Neural crest cell (in vitro differentiated cells): Measurements from ENCODE around the gene HCN3. TPM values are rescaled to one million over a fixed set of nuclear protein-coding genes. Genes with fewer than 3 reads are reported as not detected.

ENCODE experiments used
- DNase-seq: peaks from one replicate; pipeline ENCODE4 v3.0.0; 2021; ENCODE audit warnings: low read depth, mixed read lengths, low spot score
- H3K27ac Mint-ChIP-seq: one replicate; pipeline ENCODE4 v1.8.0; 2021; ENCODE audit warnings: mild to moderate bottlenecking, mixed read lengths; ENCODE audit not compliant: unreplicated experiment
- H3K27me3 Mint-ChIP-seq: 2 replicates; pipeline ENCODE4 v1.8.0; 2021; ENCODE audit warnings: low read depth, mild to moderate bottlenecking, mixed read lengths
- H3K36me3 Mint-ChIP-seq: 2 replicates; pipeline ENCODE4 v1.8.0; 2021; ENCODE audit warnings: low read depth, mild to moderate bottlenecking, mixed read lengths
- H3K4me1 Mint-ChIP-seq: 2 replicates; pipeline ENCODE4 v1.8.0; 2021; ENCODE audit warnings: mixed read lengths
- H3K4me3 Mint-ChIP-seq: one replicate; pipeline ENCODE4 v1.8.0; 2021; ENCODE audit warnings: mild to moderate bottlenecking, mixed read lengths
- H3K9me3 Mint-ChIP-seq: 2 replicates; pipeline ENCODE4 v1.8.0; 2021; ENCODE audit warnings: mixed read lengths
- CTCF ChIP-seq: fragments of 200-600 bp; sonication (generic); conservative IDR thresholded peaks from 2 replicates; pipeline ENCODE4 v1.5.0; 2021; ENCODE audit warnings: antibody characterized with exemption, mild to moderate bottlenecking
- total RNA-seq: library from RNA; stranded (reverse); gene quantifications from 2 replicates; pipeline ENCODE4 v1.2.1, GENCODE V29; 2021

Gene HCN3
- total RNA-seq, 1 donor from 2014 or later: 20.8 TPM

DNA sequence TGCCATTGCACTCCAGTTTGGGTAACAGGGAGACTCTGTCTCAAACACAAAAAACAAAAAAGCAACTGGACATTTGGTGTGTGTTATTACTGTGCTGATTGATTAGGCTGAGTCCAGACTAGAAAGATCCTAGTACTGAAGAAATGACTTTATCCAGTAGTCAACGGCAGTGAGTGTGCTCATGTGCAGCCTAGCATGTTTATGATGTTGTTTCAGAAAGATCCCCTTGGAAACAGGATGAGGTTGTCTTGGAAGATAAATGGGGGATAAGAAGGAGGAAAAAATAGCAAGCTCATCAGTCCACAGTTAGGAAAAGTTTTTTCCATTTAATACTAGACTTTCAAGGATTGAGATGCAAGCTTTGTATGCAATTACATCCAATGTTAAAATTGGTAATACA lies 57.7 kb downstream of the HCN3 start:
- no peak for DNase-seq
- H3K4me3 Mint-ChIP-seq: no peak overlapping the region
- no peaks in the 10 kb centered on the region for H3K4me1 Mint-ChIP-seq
- TF ChIP-seq CTCF: no peak
- no peaks in the 10 kb centered on the region for H3K9me3 Mint-ChIP-seq
- peaks cover 22% of the 10 kb centered on the region for H3K36me3 Mint-ChIP-seq
- no peak overlapping the region for H3K27ac Mint-ChIP-seq
- H3K27me3 Mint-ChIP-seq: no peaks in the 10 kb centered on the region

Other genes with a start within 250 kb of the HCN3 start
- 1.3 and 3.4 TPM in 2 replicates for gene DCST2, start 243.7 kb upstream of the HCN3 start, total RNA-seq
- gene DCST1, start 243.6 kb upstream of the HCN3 start, total RNA-seq: not detected in 2 replicates
- gene ADAM15, start 226.1 kb upstream of the HCN3 start, total RNA-seq: 82.2 and 85.1 TPM in 2 replicates
- gene EFNA4, start 213.7 kb upstream of the HCN3 start, total RNA-seq: 26.4 and 28.5 TPM in 2 replicates
- 5.6 and 6.6 TPM in 2 replicates for gene EFNA3, start 198.6 kb upstream of the HCN3 start, total RNA-seq
- gene EFNA1, start 149.6 kb upstream of the HCN3 start, total RNA-seq: 0.50 and 0.77 TPM in 2 replicates
- 23.2 and 25.1 TPM in 2 replicates for gene SLC50A1, start 141.6 kb upstream of the HCN3 start, total RNA-seq
- 77.7 and 80.0 TPM in 2 replicates for gene DPM3, start 136.9 kb upstream of the HCN3 start, total RNA-seq
- 125 and 152 TPM in 2 replicates for gene KRTCAP2, start 104.2 kb upstream of the HCN3 start, total RNA-seq
- gene TRIM46, start 103.6 kb upstream of the HCN3 start, total RNA-seq: 9.8 and 10.0 TPM in 2 replicates
- gene THBS3, start 69.6 kb upstream of the HCN3 start, total RNA-seq: 21.4 TPM in 2 replicates
- 36.0 and 38.3 TPM in 2 replicates for gene MTX1, start 68.8 kb upstream of the HCN3 start, total RNA-seq
- 93.1 and 94.3 TPM in 2 replicates for gene ENTREP3, start 22.0 kb upstream of the HCN3 start, total RNA-seq
- 68.9 and 75.3 TPM in 2 replicates for gene SCAMP3, start 15.1 kb upstream of the HCN3 start, total RNA-seq
- gene CLK2, start 4.0 kb upstream of the HCN3 start, total RNA-seq: 101 and 104 TPM in 2 replicates
- not detected in 2 replicates for gene PKLR, start 24.0 kb downstream of the HCN3 start, total RNA-seq
- 665 and 693 TPM in 2 replicates for gene FDPS, start 31.4 kb downstream of the HCN3 start, total RNA-seq
- 55.2 and 56.6 TPM in 2 replicates for gene RUSC1, start 43.4 kb downstream of the HCN3 start, total RNA-seq